Endothelial cell of umbilical vein (primary cell): Measurements from ENCODE around the gene FURIN. TPM values are rescaled to one million over a fixed set of nuclear protein-coding genes. Genes with fewer than 3 reads are reported as not detected.

Experiments used
- BruUV-seq: library from RNA; stranded (reverse); fragments of 400-500 nt; replicated peaks from 2 replicates; lab custom pipeline; 2021; lab: Mats Ljungman, UMichigan
- CTCF ChIA-PET: fragments of 300-600, 350-600 bp; sonication (Branson Sonifier 250); formaldehyde crosslinking; loops from one replicate; lab custom pipeline; 2021; ENCODE audit warnings: antibody characterized with exemption, inconsistent platforms; lab: Charles Lee
- POLR2A ChIA-PET: fragments of 300-600, 350-600 bp; sonication (Branson Sonifier 250); formaldehyde crosslinking; loops from one replicate; lab custom pipeline; 2021; ENCODE audit warnings: antibody characterized with exemption, inconsistent platforms; lab: Charles Lee
- DNase-seq: peaks from one replicate; pipeline ENCODE4 v3.0.0-alpha.2; 2011; ENCODE audit warnings: low read depth, low spot score
- FAIRE-seq: peaks from 2 replicates; lab custom pipeline; 2011; peaks lifted over from hg19 to GRCh38; lab: Jason Lieb, UNC
- H2AFZ ChIP-seq: 2 replicates; pipeline ENCODE4 v1.6.0; 2012; ENCODE audit warnings: low read depth, low read length, control low read depth, inconsistent platforms
- H3K27ac ChIP-seq: 2 replicates; pipeline ENCODE4 v1.5.1; 2011; ENCODE audit warnings: low read depth, mild to moderate bottlenecking, control low read depth, low read length, moderate library complexity; ENCODE audit not compliant: insufficient read depth
- H3K27me3 ChIP-seq, 2 experiments: 2 replicates each; pipeline versions ENCODE4 v1.6.0 to v1.6.1; 2011; ENCODE audit warnings: low read length in 2 of 2, mixed read lengths in 1 of 2; ENCODE audit not compliant: control insufficient read depth in 2 of 2, insufficient read depth in 2 of 2
- H3K36me3 ChIP-seq, 2 experiments: 2 replicates in 1 of 2; 3 replicates in 1 of 2; pipeline ENCODE4 v1.5.1; 2011; ENCODE audit warnings: low read length in 2 of 2, mild to moderate bottlenecking in 1 of 2, moderate library complexity in 1 of 2; ENCODE audit not compliant: control insufficient read depth in 2 of 2, insufficient read depth in 2 of 2; ENCODE audit errors: extremely low read depth in 1 of 2
- H3K4me1 ChIP-seq: 3 replicates; pipeline ENCODE4 v1.5.1; 2011; ENCODE audit warnings: mild to moderate bottlenecking, low read length; ENCODE audit not compliant: control insufficient read depth, insufficient read depth; ENCODE audit errors: extremely low read depth
- H3K4me2 ChIP-seq: 2 replicates; pipeline ENCODE4 v1.6.1; 2011; ENCODE audit warnings: low read length, control low read depth, mixed read lengths; ENCODE audit not compliant: insufficient read depth
- H3K4me3 ChIP-seq, 3 experiments: fragments of 200-600 bp in 1 of 3; sonication (generic), shearing (Covaris generic) in 1 of 3; replicated peaks in 1 of 3; 2 replicates each; pipeline ENCODE4 v1.5.1; 2011 to 2016; ENCODE audit warnings: control low read depth in 3 of 3, low read length in 3 of 3, mild to moderate bottlenecking in 2 of 3, inconsistent platforms in 1 of 3, low read depth in 1 of 3, moderate library complexity in 1 of 3; ENCODE audit not compliant: insufficient read depth in 1 of 3
- H3K79me2 ChIP-seq: 2 replicates; pipeline ENCODE4 v1.6.0; 2012; ENCODE audit warnings: low read length, inconsistent platforms; ENCODE audit not compliant: control insufficient read depth, insufficient read depth
- H3K9ac ChIP-seq: replicated peaks from 2 replicates; pipeline ENCODE3; 2011; ENCODE audit warnings: low read length, control low read depth; ENCODE audit not compliant: insufficient read depth; ENCODE audit errors: extremely low read depth
- H3K9me1 ChIP-seq: replicated peaks from 3 replicates; pipeline ENCODE4 v1.6.0; 2011; ENCODE audit warnings: mild to moderate bottlenecking, low read length; ENCODE audit not compliant: control insufficient read depth, insufficient read depth; ENCODE audit errors: extremely low read depth
- H3K9me3 ChIP-seq: replicated peaks from 2 replicates; pipeline ENCODE4 v1.5.1; 2012; ENCODE audit warnings: low read length, inconsistent platforms; ENCODE audit not compliant: control insufficient read depth, insufficient read depth
- H4K20me1 ChIP-seq: replicated peaks from 2 replicates; pipeline ENCODE3; 2011; ENCODE audit warnings: mild to moderate bottlenecking, low read length; ENCODE audit not compliant: control insufficient read depth, insufficient read depth; ENCODE audit errors: extremely low read depth
- CTCF ChIP-seq, 2 donors: IDR thresholded peaks; 1 replicate in 1 of 2; 2 replicates in 1 of 2; pipeline ENCODE4 v1.5.1; 2011; ENCODE audit warnings: low read length in 2 of 2, mild to moderate bottlenecking in 2 of 2, moderate library complexity in 2 of 2, control low read depth in 1 of 2, inconsistent platforms in 1 of 2, low read depth in 1 of 2; ENCODE audit not compliant: insufficient read depth in 1 of 2; ENCODE audit errors: extremely low read depth in 1 of 2
- EZH2 ChIP-seq: IDR thresholded peaks from 2 replicates; pipeline ENCODE4 v1.6.1; 2012; ENCODE audit warnings: borderline replicate concordance, low read depth, mild to moderate bottlenecking, moderate library complexity, low read length, inconsistent platforms; ENCODE audit not compliant: severe bottlenecking
- FOS ChIP-seq: IDR thresholded peaks from 2 replicates; pipeline ENCODE4 v1.6.1; 2011; ENCODE audit warnings: mild to moderate bottlenecking, low read length, moderate library complexity, borderline replicate concordance; ENCODE audit not compliant: insufficient read depth
- GATA2 ChIP-seq: IDR thresholded peaks from 2 replicates; pipeline ENCODE4 v1.7.0; 2011; ENCODE audit warnings: low read depth, mild to moderate bottlenecking, moderate library complexity, mixed read lengths, low read length; ENCODE audit not compliant: insufficient read length, insufficient read depth
- JUN ChIP-seq: IDR thresholded peaks from 2 replicates; pipeline ENCODE4 v1.6.1; 2011; ENCODE audit warnings: borderline replicate concordance, low read depth; ENCODE audit not compliant: insufficient read length, insufficient read depth
- MAX ChIP-seq: IDR thresholded peaks from 2 replicates; pipeline ENCODE4 v1.6.1; 2011; ENCODE audit not compliant: insufficient read depth, insufficient read length
- MYC ChIP-seq: IDR thresholded peaks from one replicate; pipeline ENCODE4 v1.6.1; 2011; ENCODE audit warnings: mild to moderate bottlenecking, low read depth, low read length
- POLR2A ChIP-seq: IDR thresholded peaks from 2 replicates; pipeline ENCODE4 v1.6.1; 2012; ENCODE audit warnings: low read depth, mild to moderate bottlenecking, control low read depth, low read length
- POLR2AphosphoS5 ChIP-seq: IDR thresholded peaks from 2 replicates; pipeline ENCODE4 v1.6.1; 2012; ENCODE audit warnings: low read depth, mild to moderate bottlenecking, control low read depth, low read length, moderate library complexity; ENCODE audit not compliant: insufficient read depth
- dilution Hi-C: fragments of 300-500 bp; cut with MboI; formaldehyde crosslinking; loops from one replicate; pipeline ENCODE4 v1.15.0; 2019; ENCODE audit warnings: low sequenced_read_pairs; ENCODE audit not compliant: extremely low pct_ligation_motif_present
- intact Hi-C: fragments of 100-400 bp; cut with micrococcal nuclease; formaldehyde crosslinking; loops from one replicate; pipeline ENCODE4 v1.10.0; 2022
- polyA plus RNA-seq, 4 experiments: library from polyadenylated mRNA; depleted of rRNA in 3 of 4; stranded (reverse) in 3 of 4; unstranded in 1 of 4; fragments of >200 nt; gene quantifications; 2 replicates each; pipeline versions ENCODE4 v1.2.1 to v1.2.3, GENCODE V29; 2011 to 2012; ENCODE audit warnings: missing spikeins in 1 of 4
- total RNA-seq: library from RNA; stranded (reverse); gene quantifications from 2 replicates; pipeline ENCODE4 v1.2.3, GENCODE V29; 2021

FURIN gene
- total and polyA plus RNA-seq, 2 donors (not counting 3 experiments of a cell fraction or from before 2014, with no cell fraction given): 77.4 to 131 TPM

- Histone ChIP-seq H3K4me1 (peaks cover 42% of the 10 kb centered on the region), H3K27ac (peak overlapping the region; percentile 89), H3K9me1 (no peaks in the 10 kb centered on the region), H3K36me3 (peaks cover 12 to 16% of the 10 kb centered on the region in 2 experiments), H3K4me2 (peak overlapping the region; percentile 84), H3K9me3 (no peaks in the 10 kb centered on the region), H3K79me2 (peaks cover 49% of the 10 kb centered on the region), H3K9ac (peak overlapping the region; percentile 94), H3K4me3 (peak overlapping the region; percentile 36 to 73 (median 69)), H3K27me3 (no peaks in the 10 kb centered on the region), H2AFZ (peak overlapping the region; percentile 26), H4K20me1 (no peaks in the 10 kb centered on the region)
- TF ChIP-seq FOS: peak; percentile 92
- peak; percentile 71 for TF ChIP-seq JUN
- peak; percentile 63 for TF ChIP-seq POLR2AphosphoS5
- no peak for TF ChIP-seq CTCF (IDR thresholded peaks at IDR 0.05; ENCODE audit: extremely low read depth in 1 of 2, insufficient read depth in 1 of 2, low read depth in 1 of 2, low read length in 2 of 2)
- no peak for TF ChIP-seq MAX
- TF ChIP-seq EZH2: no peak
- no peak for TF ChIP-seq MYC
- peak; percentile 53 for TF ChIP-seq POLR2A
- TF ChIP-seq GATA2: no peak
- dilution Hi-C loops: no loop called here
- DNase-seq: peak; percentile 75
- ChIA-PET CTCF (interaction anchor here (1.4 to 2.4 kb wide), 2 partner anchors 13 to 181 kb away, joined by 4 to 14 read pairs; partner anchors contain the start of gene FES), POLR2A (no interaction called here)
- TSS peak; percentile 16 for BruUV-seq
- FAIRE-seq: peak; percentile 97
- intact Hi-C loops: loop anchor here (1.0 kb wide), 1 partner anchor 12 kb away; the partner anchor contains the start of gene FES
Measured at GRCh38 chr15:90872486-90873184, 4.2 kb downstream of the FURIN start.
